HG02981 (cell line): ENCODE measurements around the gene NBL1.
"Not testable (repeated sequence)": the region's sequence is repeated elsewhere in the genome, so short reads cannot be mapped to it uniquely, and the experiment has no call there.

Experiments
- ATAC-seq: cut with Tn5 transposase; IDR thresholded peaks from one replicate; pipeline ENCODE4 v1.9.1; 2021; ENCODE audit warnings: mild to moderate bottlenecking, moderate library complexity; ENCODE audit not compliant: unreplicated experiment

NBL1 gene

DNA sequence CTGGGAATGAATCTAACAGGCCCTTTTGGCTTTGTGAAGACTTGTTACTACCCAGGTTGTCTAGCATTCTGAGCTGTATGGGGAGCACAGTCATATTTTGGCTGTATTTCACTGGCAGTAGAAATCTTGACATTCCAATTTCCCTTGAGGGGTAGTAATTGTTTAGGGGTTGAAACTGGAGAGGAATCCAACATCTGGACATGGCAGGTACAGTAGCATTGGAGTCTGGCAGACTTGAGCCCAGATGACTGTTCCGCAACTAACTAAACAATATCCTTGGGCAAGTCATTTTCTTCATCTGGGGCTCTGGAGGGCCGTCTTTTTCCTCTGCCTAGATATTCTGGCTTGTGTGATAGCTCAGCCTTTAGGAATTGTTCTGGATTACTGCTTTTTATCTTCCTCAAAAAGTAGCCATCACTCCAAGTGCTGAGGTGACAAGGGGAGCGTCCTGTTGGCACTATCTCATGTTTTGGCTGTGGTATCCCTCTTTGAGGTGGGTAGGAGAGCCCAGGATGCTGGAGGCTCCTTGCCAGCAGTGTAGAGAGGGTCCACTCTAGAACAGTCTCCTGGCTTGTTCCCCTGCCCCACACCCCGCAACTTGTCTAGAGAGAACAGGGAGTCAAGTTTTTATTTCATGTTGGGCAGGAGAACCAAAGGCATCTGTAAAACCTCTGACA, 22.7 kb upstream of the NBL1 start:
- ATAC-seq: no peak

DNA sequence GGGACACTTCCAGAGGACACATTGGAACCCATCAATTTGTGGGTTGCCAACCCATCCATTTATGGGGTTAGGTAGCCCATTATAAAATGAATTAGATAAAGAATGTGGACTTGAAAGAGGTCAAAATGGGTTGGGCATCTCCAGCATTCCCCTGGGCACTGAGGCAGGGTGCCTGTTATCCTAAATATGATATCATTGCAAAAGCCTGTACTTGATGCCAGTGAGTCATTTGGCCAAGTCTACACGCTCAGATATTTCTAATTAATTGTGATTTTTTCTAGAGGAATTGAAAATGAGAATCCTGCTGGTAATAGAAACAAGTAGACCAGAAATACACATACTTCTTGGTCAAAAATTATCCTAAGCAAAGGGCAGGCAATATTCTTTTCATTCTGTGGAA, 21.9 kb upstream of the NBL1 start:
- no peak for ATAC-seq

DNA sequence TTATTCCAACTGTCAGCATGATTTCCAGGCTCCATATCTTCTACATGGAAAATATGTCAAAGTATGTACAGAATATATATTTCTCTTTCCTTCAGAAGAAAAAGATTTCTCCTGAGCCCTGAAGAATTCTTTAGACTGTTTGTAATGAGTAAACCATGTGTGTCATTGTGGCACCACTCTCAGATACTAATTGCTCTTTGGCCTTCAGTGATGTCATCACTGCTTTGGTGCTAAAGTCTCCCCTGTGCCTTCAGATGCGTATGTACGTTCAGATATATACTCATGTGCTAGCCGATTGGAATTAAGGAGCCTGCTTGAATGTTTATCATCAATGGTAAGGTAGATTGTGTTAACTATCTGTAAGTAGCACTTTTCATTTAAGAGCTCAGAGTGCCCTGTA, 20.6 kb upstream of the NBL1 start:
- no peak for ATAC-seq

DNA sequence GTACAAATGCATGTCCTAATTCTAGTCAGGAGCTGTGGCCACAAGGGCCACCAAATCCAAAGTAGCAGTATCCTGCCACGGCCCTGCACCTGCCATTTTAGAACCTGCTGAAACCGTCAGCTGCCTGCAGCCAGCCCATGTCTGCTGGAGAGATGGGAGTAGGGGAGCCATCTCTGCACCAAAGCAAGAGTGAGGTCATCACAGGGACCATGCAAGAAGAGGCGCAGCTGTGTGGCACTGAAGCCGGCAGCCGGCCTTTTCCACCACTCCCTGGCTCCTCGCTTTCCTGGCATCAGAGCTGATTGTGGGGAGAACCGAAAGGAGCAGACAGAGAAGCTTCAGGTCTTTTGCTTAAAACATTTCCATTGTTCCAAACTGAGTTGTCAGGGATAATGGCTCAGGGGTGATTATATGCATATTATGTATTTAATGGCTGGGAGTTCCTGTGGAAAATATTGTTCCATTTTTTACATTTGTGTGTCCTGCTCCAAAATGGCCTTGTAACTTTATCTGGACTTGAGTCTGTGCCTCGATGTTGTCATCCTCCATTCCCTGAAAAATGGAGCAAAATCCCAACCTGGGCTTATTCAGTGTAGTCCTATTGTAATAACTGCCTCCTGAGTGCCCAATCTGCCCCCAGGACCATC, 18.7 kb upstream of the NBL1 start:
- no peak for ATAC-seq

DNA sequence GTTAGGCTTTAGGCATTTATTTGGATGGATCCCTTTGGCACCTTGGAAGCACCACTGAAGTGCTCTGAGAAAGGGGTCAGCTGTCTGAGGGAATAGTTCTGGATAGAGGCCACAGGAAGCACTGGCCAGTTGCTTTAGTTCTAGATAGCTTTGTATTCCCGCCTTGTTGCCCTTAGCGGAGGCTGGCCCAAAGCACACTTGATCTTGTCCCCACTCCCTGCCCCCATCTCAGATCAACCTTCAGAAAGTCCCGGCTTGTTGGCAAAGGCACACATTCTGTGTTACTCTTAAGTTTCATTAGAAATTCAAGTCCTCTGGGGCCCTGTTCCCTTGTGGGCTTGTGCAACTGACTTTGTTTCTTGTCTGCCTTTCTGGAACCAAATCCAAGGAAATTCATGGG, 15.2 kb upstream of the NBL1 start:
- ATAC-seq: no peak

DNA sequence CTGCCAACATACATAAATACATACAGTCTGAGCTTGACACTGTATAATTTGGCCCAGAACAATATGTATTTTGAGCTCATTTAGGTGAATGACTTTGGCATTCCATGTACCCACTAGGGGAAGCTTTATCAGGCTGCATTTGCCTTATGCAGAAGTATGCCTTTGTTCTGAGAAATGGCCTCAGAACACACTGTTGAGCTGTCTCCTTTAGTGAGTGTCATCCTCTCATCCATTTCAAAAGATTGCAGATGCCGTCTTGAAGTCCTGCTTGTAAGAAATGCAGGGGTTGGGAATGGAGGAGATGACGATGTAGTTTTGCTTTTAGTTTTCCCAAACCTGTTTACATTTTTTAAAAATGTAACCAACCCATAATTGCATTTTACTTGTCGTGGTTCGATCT, 14.8 kb upstream of the NBL1 start:
- ATAC-seq: no peak

DNA sequence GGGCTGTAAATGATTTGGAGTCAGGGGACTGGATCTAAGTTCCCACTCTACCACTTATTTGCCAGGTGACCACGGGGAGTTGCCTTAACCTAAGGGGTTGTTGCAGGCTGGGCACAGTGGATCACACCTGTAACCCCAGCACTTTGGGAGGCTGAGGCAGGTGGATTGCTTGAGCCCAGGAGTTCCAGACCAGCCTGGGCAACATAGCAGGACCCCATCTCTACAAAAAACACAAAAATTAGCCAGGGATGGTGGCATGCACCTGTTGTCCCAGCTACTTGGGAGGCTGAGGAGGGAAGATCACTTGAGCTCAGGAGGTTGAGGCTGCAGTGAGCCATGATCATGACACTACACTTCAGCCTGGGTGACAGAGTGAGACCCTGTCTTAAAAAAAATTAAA, 13.9 kb upstream of the NBL1 start:
- not testable (repeated sequence) for ATAC-seq

DNA sequence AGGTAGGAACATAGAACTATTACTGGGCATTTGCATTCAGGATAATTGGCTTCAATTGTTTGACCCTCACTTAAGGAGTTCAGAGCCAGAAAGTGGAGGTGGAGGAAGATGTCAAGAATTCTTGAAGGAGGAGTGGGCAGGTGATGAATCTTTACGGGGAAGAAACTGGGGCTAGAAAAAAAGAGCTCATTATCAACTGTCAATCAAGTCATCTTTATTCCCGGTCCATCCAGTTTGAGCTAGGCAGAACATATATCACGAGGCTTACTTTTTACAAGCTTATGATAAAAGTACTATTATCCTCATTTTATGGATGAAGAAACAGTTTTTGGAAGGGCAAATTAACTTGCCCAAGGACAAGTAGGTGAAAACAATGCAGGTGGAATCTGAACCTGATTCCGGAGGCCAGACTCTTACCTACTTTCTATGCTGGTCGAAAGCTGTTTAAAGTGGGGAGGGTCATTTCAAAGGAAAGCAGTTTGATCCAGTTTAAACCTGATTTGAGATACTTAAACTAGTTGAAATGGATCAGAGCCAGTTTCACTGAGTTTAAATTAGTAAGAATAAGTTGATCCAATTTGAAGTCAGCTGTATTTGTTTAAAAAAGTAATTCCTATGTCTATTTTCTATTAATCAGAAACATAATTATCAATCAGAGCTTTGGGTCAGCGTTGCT, 13.3 kb upstream of the NBL1 start:
- no peak for ATAC-seq

DNA sequence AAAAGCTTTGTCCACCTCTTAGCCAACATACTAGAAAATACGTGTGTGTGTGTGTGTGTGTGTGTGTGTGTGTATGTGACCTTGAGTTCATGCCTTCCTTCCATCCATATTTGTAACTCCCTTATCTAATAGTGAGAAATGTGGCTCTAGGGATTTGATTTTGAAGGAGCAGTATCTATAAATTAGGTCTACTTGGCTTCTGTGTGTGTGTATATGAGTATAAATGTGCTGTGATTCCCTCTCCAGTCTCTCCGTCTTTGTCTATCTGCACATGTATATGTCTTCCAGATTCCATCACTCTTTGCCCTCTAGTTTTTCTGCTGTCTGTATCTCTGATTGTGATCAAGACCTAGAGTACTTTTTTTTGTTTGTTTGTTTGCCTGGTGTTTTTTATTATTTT, 11.9 kb upstream of the NBL1 start:
- ATAC-seq: no peak

DNA sequence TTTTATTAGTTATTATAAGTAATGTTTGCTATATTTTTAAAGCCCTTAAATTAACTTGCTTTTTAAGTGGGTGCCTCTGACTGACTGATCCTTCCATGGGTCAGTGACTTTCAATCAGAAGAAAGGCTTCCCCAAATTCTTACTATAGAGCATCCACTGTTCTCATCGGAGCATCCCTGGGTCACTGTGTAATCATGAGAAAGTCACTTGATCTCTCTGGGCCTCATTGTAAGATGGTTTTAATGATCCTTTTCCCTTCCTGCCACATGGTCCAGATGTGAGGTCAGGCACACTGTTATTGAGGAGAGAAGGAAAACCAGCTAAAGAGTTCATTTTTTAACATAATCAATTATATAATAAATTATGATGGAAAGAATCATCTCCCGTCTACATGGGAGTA, 11.0 kb upstream of the NBL1 start:
- ATAC-seq: no peak

DNA sequence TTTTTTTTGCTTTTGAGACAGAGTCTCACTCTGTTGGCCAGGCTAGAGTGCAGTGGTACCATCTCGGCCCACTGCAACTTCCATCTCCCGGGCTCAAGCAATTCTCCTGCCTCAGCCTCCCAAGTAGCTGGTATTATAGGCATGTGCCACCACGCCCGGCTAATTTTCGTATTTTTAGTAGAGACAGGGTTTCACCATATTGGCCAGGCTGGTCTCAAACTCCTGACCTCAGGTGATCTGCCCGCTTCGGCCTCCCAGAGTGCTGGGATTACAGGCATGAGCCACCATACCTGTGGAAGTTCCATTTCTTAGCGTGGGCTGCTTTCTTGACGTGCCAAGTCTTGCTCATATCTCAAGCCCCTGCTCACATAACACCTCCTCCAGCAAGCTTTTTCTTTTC, 9.0 kb upstream of the NBL1 start:
- ATAC-seq: not testable (repeated sequence)

DNA sequence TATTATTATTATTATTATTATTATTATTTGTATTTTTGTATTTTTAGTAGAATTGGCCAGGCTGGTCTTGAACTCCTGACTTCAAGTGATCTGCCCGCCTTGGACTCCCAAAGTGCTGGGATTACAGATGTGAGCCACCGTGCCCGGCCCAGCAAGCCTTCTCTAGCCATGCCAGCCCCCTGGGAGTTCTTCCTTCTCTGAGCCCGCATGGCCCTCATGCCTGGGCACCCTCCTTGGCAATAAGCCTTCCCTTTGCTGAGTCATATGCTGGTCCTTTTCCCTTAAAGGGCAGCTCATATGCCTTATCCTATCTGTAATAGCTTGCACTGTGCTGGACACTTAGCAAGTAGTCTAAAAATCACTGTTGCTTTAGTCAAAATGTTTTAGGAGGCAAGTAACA, 8.5 kb upstream of the NBL1 start:
- no peak for ATAC-seq

DNA sequence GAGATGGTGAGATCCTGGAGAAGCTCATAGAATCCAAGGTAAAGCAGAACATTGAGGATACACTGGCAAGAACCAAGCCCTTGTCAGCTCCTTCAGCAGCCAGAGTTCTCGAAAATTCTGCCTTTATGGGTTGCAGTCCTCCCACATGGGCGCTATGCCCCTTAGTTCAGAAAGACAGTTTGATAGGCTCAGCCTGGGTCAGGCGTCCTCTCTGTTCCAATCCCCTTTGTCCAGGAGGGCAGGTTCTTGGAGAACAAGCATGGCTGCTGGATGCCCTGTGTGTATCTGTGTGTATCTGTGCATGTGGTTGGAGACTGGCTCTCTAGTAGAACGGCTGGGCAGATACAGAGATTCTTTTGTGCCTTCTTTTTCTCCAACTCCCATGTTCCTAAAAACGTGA, 8.0 kb upstream of the NBL1 start:
- no peak for ATAC-seq

DNA sequence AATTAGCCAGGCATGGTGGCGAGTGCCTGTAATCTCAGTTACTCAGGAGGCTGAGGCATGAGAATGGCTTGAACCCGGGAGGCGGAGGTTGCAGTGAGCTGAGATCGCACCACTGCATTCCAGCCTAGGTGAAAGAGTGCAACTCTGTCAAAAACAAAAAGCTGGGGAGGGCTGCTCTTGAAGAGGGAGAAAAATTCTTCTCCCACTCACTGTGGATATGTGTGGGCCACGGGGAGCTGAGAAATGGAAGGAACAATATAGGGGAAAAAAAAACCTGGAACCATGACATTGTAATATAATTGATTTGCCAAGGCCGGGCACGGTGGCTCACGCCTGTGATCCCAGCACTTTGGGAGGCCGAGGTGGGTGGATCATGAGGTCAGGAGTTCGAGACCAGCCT, 7.4 kb upstream of the NBL1 start:
- ATAC-seq: not testable (repeated sequence)

DNA sequence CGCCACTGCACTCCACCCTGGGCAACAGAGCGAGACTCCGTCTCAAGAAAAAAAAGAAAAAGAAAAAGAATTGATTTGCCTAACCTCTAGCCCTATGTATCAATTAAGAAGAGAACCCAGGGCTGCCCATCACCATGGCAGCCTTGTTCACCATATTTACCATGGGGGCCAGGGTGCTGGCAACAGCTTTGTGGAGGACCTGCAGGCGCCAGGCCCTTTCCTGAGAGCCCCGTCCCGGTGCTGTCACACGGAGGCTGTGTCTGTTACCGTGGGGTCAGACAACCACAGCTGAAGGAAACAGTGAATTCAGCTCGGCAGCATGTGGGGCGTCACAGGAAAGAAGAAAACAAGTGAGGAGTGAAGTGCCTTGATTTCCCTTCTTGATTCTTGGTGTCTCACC, 6.5 kb upstream of the NBL1 start:
- ATAC-seq: no peak

DNA sequence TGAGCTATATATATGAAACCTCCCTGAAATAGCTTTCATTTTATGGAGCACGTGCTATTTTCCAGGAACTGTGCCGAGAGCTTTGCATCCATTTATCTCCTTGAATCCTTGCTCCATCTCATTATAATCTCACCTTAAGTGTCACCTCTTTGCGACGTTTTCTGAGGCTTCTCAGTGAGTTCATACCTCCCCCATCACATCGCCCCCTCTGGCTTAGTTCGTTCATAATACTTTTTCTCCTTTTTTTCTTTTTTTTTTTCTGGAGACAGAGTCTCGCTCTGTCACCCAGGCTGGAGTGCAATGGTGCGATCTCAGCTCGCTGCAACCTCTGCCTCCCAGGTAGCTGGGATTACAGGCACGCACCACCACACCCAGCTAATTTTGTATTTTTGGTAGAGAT, 4.9 kb upstream of the NBL1 start:
- not testable (repeated sequence) for ATAC-seq

DNA sequence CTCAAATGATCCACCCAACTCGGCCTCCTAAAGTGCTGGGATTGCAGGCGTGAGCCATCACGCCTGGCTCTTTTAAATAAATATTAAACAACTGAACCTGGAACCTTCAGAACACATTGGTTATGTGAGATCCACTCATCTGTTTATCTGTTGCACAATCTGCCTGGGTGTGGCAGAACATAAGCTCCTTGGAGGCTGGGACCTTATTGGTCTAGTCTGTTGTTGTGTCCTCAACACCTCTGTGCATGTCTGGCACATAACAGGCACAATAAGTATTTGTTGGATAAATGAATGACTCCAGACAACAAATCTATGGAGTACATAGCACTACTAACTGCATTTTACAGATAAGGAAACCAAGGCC, 4.1 kb upstream of the NBL1 start:
- no peak for ATAC-seq

DNA sequence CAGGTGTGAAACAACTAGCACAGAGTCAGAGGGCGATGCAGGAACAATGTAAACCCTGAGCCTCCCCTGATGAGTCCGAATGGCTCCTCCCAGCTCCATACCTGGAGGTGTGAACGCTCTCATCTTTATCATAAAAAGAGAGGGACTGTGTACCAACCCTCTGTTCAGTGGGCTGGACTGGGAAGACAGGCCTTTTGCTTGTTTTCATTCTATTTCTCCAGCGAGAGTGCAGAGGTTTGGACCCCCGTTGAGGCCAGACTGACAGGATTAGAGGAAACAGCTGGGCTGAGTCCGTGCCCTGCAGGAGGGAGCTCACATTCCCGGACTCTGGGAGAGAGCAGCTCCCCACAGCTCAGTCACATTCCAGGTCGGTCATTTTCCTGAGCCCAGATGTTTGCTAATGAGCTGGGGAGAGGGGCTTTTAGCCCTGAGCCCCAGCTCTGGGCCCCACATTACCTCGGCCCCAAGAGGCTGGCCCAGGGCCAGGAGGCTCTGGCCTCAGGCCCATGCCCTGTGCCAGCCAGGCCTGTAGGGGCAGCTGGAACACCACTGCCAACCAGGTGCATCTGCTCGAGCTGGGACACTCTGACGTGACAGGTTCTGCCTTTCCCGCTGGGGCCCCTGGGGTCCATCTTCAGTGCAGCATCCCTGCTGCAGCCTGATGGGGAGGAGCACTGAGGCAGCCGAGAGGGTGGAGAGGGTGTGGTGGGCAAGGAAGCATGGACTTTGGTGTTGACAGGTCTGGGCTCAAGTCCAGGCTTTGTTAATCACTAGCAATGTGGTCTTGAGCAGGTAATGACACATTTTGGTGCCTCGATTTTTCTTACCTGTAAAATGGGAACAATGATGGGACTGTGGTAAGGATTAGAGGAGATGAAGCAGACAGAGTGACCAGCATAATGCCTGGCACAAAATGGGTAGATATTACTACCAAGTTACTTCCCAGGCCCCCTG, 3.5 kb upstream of the NBL1 start:
- no peak for ATAC-seq

DNA sequence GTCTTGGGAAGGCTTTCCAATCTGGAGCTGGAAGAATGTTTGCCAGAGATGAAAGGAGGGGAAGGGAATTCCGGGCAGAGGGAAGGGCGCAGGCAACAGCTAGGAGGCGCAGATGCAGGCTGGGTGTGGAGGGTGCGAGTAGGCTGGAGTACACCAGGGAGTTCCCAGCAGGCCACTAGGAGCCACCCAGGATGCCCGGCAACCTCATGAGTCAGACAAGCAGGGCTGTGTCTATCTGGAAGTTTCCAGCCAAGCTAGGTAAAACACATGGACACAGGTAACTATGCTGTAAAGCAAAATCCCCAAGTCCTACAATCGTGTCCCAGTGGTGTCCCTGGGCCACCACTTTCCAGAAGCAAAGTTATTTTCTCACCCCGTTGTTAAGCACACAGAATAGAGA, 990 bp upstream of the NBL1 start:
- no peak for ATAC-seq

DNA sequence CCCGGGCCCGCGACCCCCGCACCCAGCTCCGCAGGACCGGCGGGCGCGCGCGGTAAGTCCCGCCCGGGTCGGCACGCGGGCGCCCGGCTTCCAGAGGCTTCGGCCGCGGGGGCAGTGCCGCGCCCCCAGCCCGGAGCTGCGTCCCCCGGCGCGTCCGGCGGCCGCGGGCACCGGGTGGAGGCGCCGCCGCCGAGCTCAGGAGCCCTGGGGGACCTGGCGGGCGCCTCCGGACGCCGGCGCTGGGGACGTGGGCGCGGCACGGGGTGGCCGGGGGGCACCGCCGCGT, 227 bp downstream of the NBL1 start:
- ATAC-seq: no peak

DNA sequence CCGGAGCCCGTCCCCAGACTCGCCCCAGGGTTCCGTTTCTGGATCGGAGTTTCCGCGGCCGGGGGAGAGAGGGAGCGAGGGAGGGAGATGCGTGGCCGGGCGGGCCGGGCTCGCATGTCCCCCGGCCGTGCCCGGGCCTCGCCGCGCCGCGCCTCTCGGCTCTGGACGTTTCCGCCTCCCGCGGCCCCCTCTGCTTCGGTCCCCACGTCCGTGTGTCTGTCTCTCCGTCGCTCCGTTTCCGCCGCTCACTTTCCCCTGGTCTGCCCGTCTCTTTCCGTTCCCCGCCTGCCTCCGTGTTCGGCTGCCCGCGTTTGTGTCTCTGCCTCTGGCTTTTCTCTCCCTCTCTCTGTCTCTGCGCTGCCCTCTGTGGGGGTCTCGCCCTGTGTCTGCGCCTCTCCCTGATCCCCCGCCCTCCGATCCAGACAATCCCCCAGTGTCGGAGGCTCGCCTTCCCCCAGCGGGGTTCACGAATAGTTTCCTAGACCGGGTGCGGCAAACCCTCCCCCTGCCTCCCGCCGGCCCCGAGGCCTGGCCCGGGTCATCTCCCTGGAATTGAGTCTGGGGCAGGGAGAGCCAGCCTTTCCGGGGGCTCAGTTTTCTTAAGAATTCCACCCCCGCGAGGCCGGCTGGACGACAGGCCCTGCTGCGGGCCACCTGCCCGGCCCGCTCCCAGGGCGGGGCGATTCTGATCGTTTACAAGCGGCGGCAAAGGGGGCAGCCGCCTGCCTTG, 735 bp downstream of the NBL1 start:
- ATAC-seq: no peak
